SKM-1 (cell line): ENCODE data around the gene TMEM220.

Experiments used
- DNase-seq: peaks from one replicate; lab custom pipeline; 2025; ENCODE audit not compliant: unreplicated experiment; lab: John Stamatoyannopoulos, UW

TMEM220 gene

GRCh38 chr17:10729334-10730193, at the start of gene TMEM220:
TSS of gene TMEM220 (minus strand) at chr17:10730023. CDS start at chr17:10729851, 172 bp downstream.
- no peak for DNase-seq

GRCh38 chr17:10779609-10780008, 49.8 kb upstream of the TMEM220 start:
- DNase-seq, result no peak

DNA sequence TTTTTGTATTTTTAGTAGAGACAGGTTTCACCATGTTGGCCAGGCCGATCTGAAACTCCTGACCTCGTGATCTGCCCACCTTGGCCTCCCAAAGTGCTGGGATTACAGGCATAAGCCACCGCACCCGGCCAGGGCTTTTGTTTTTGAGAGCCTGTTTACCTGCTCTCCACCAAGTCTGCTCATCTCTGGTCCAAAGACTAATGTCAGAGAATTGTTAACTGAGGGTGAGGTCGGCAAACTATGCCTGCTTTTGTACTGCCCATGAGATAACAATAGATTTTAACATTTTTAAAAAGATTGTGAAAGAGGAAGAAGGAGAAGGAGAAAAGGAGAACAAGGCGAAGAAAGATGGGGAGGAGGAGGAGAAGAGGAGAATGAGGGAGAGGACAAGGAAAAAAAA, 48.1 kb upstream of the TMEM220 start:
- DNase-seq, result no peak

DNA sequence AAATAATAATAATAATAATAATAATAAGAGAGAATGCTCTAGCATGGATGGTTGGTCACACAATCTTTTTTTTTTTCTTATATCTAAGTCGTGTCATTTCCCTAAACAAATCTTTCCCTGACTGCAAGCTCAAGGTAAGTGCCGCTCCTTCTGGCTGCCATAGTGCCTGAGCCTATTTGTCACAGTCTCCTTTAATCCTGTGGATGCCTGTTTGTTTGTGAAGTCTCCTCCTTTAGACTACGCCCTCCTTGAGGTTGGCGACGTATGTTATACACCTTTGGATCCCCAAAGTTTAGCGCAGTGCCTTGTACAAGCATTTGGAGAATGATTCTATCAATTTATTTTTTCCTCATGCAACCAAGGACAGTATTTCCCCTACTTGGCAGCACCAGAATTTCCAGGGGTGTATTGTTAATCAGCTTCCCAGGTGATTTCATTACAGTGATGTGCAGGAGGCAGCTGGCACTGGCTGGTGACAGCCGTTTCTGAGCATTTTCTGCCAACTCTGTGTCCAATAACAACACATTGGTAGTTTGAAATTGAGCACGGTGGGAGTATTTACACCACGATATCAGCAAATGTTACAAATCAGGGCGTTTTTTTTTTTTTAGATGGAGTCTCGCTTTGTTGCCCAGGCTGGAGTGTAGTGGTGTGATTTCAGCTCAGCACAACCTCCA, 47.4 kb upstream of the TMEM220 start:
- no peak for DNase-seq

GRCh38 chr17:10776381-10776780, 46.6 kb upstream of the TMEM220 start:
- no peak for DNase-seq

DNA sequence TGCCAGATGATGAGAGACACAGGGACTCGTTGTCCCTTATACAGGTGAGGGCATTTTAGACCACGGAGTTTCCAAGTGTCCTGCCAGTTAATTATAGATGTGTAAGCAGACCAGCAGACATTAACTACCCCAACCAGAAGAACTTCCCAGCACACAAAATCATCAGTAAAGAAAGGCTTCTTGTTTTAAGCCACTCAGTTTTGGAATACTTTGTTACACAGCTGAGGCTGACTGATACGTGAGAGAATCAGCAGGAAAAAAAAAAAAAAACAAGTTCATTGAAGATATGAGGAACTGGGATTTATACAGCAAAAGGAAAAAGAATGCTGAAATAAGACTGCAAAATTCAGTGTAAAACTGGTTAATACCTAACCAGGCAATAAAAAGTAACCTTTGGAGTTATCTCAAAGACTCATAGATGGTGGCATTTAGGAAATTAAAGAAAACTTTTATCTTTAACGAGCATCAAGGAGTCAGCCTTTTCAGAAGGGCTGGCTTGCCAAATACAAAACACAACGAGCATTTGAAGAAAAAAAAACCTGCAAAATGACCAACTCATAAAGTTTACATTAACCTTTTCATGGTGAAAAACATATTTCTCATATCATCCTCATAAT, 46.0 kb upstream of the TMEM220 start:
- no peak for DNase-seq

GRCh38 chr17:10775058-10775457, 45.2 kb upstream of the TMEM220 start:
- DNase-seq, result no peak

DNA sequence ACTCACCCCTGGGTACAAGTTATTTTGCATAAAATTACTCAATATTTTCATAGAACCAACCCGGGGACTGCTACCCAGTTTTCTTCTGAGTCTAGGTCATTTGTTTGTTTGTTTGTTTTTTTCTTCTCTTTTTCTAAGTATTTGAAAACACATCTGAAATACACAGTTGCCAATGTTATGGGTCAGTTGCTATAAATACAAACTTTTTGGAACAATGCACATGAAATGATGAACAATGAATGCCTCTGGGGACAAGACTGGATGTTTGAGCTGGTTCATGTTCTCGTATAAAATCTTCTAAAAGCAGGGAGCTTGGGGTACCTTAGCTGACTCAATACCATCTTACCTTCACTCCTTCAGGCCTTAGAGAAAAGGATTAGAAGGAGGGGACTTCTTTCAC, 43.6 kb upstream of the TMEM220 start:
- no peak for DNase-seq

- no peak for DNase-seq
These were observed 42.9 kb upstream of the TMEM220 start for GRCh38 chr17:10772425-10773380.

- no peak for DNase-seq
These were observed 41.3 kb upstream of the TMEM220 start for GRCh38 chr17:10771148-10771547.

GRCh38 chr17:10769840-10770239, 40.0 kb upstream of the TMEM220 start:
- no peak for DNase-seq

- DNase-seq, result no peak
These were observed 39.0 kb upstream of the TMEM220 start for GRCh38 chr17:10768750-10769251.

DNA sequence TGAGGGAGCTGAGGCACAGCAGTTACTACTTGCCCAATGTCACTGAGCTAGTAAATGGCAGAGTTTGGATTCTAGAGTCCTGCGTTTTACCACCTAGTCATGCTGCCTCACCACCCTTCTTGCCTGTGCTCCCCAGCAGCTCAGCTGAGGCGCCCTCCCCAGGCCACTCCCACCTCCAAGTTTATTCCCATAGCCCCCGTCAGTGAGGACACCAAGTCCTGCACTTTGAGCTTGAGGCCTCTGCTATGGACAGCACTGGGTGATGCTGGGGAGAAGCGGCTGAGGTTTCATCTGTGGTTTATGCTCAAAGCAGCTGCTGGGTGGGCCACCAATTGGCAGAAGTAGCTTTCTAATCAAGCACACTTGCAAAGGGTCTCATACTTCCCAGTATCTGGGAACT, 37.4 kb upstream of the TMEM220 start:
- DNase-seq, result no peak

DNA sequence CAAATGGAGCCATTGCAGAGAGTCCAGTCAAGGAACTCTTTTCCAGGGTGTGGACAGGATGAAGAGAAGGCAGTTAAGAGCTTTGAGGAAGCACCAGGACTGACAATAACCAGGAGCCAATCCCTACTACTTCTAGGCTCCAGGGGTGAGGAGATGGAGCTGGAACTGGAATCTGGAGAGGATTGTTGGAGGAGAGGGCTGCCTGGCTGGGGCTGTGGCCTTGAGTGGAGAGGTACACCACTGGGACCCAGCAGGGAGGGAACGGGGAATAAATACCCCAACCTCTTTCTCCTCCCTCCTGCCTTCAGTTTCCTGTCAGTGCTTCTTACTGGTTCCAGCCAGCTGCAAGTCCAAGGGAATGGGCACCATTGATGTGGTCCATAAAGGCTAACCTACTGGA, 32.2 kb upstream of the TMEM220 start:
- DNase-seq, result no peak

- DNase-seq, result no peak
These were observed 31.5 kb upstream of the TMEM220 start for GRCh38 chr17:10761281-10761680.

GRCh38 chr17:10758062-10758461, 28.2 kb upstream of the TMEM220 start:
- DNase-seq, result no peak

DNA sequence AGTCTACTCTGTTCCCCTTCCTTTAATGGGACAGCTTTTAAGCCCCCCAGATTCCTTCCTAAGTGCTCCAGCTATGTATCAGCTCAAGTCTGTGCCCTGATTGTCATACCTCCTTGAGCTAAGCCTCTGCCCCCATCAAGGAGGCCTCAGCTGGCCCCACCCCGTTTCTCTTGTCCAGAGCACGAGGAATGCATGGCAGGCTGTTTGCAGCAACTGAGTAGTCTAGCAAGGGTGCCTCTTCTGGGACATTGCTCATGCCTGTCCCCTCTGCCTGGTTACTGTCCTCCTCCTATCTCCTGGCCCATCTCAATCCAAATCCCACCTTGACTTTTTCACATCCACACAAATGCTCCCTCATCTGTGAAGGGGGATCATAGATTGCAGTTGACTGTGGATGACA, 27.8 kb upstream of the TMEM220 start:
- DNase-seq, result no peak

- no peak for DNase-seq
These were observed 27.2 kb upstream of the TMEM220 start for GRCh38 chr17:10757067-10757466.

GRCh38 chr17:10756619-10757018, 26.8 kb upstream of the TMEM220 start:
- DNase-seq, result no peak

- DNase-seq, result no peak
These were observed 26.4 kb upstream of the TMEM220 start for GRCh38 chr17:10756185-10756584.
